HepG2 (cell line): Measurements from ENCODE around the gene NUCB1. TPM values are rescaled to one million over a fixed set of nuclear protein-coding genes. Genes with fewer than 3 reads are reported as not detected.

Experiments used
- CREB1 ChIP-seq, 2 experiments: fragments of 450-650 bp in 1 of 2; IDR thresholded peaks; 2 replicates each; pipeline ENCODE4 v1.6.1; 2016 to 2017; ENCODE audit warnings: control low read depth in 1 of 2, mild to moderate bottlenecking in 1 of 2, missing compliant biosample characterization in 1 of 2, missing genetic modification characterization in 1 of 2
- DMAP1 ChIP-seq: IDR thresholded peaks from 2 replicates; pipeline ENCODE4 v1.6.1; 2016
- HMGXB4 ChIP-seq, 2 experiments: sonication (generic) in 1 of 2; formaldehyde crosslinking in 1 of 2; IDR thresholded peaks; 2 replicates each; pipeline versions ENCODE4 v1.4.0 to v1.6.1; 2018 to 2020; ENCODE audit warnings: missing genetic modification reagents in 2 of 2, borderline replicate concordance in 1 of 2, low read depth in 1 of 2, mild to moderate bottlenecking in 1 of 2, missing biosample characterization in 1 of 2
- HNRNPL ChIP-seq: fragments of 200-400 bp; formaldehyde crosslinking; IDR thresholded peaks from 2 replicates; pipeline ENCODE4 v1.6.1; 2017; ENCODE audit warnings: mild to moderate bottlenecking, low read depth, low read length
- MIER2 ChIP-seq: IDR thresholded peaks from 2 replicates; pipeline ENCODE4 v1.6.1; 2016; ENCODE audit warnings: missing biosample characterization, missing genetic modification reagents
- REPIN1 ChIP-seq: sonication (generic); formaldehyde crosslinking; IDR thresholded peaks from 2 replicates; pipeline ENCODE4 v1.8.0; 2022; ENCODE audit warnings: missing genetic modification reagents, low read depth, mild to moderate bottlenecking, borderline replicate concordance
- SKI ChIP-seq: fragments of 450-650 bp; IDR thresholded peaks from one replicate; pipeline ENCODE4 v1.6.1; 2018; ENCODE audit warnings: mild to moderate bottlenecking; ENCODE audit not compliant: partially characterized antibody
- SPEN ChIP-seq: sonication (generic); formaldehyde crosslinking; IDR thresholded peaks from 2 replicates; pipeline ENCODE4 v1.5.1; 2020; ENCODE audit warnings: low read depth, mild to moderate bottlenecking, missing genetic modification reagents
- TFE3 ChIP-seq: IDR thresholded peaks from 2 replicates; pipeline ENCODE4 v1.6.1; 2016
- ZNF274 ChIP-seq: sonication (generic); formaldehyde crosslinking; IDR thresholded peaks from 2 replicates; pipeline ENCODE4 v1.5.1; 2020; ENCODE audit warnings: mild to moderate bottlenecking, missing genetic modification reagents
- ZNF318 ChIP-seq: sonication (generic); formaldehyde crosslinking; IDR thresholded peaks from 2 replicates; pipeline ENCODE4 v1.4.0; 2020; ENCODE audit warnings: mild to moderate bottlenecking, missing genetic modification reagents
- ZNF850 ChIP-seq: sonication (generic); formaldehyde crosslinking; conservative IDR thresholded peaks from 2 replicates; pipeline ENCODE4 v1.9.0; 2021; ENCODE audit warnings: mild to moderate bottlenecking, missing genetic modification reagents
- polyA plus RNA-seq, 8 experiments: library from polyadenylated mRNA; depleted of rRNA in 3 of 8; stranded (reverse) in 7 of 8; unstranded in 1 of 8; fragments of >200 nt; fragmentation: Illumina TruSeq in 4 of 8; extraction: Trizol in 4 of 8; gene quantifications; 2 replicates each; pipeline versions ENCODE4 v1.2.1 to v1.2.3, GENCODE V29; 2011 to 2016; ENCODE audit warnings: low read depth in 4 of 8, missing spikeins in 1 of 8, mixed read lengths in 1 of 8; ENCODE audit not compliant: insufficient read depth in 1 of 8
- total RNA-seq, 5 experiments: library from RNA; depleted of rRNA; stranded (reverse); fragments of >200 nt; fragmentation: Illumina TruSeq; extraction: Trizol; gene quantifications; 2 replicates each; pipeline ENCODE4 v1.2.3, GENCODE V29; 2016; ENCODE audit warnings: low read depth in 1 of 5

Gene NUCB1
- total and polyA plus RNA-seq, 2 of the 13 experiments (the other 11 are each of a cell fraction or from before 2014, with no cell fraction given): 82.3 to 106 TPM

GRCh38 chr19:48899781-48900476 is at the start of gene NUCB1 (continued):
- TF ChIP-seq REPIN1 (CRISPR knock-in tag): peak; percentile 72; the same call in 1 of the 2 replicates
- TF ChIP-seq SKI: no peak
- peak; percentile 49 to 57; a peak in 1 of 4 replicates for TF ChIP-seq HMGXB4 (CRISPR knock-in tag; IDR thresholded peaks at IDR 0.05; ENCODE audit: borderline replicate concordance in 1 of 2, low read depth in 1 of 2)
- no peak; the same call in 1 of the 2 replicates for TF ChIP-seq SPEN
- no peak for TF ChIP-seq MIER2 (CRISPR knock-in tag)
- no peak for TF ChIP-seq ZNF318 (CRISPR knock-in tag)
- TF ChIP-seq ZNF850: no peak
- peak; percentile 40; the same call in 1 of the 2 replicates for TF ChIP-seq TFE3 (CRISPR knock-in tag)
- peak; percentile 57; the same call in 1 of the 2 replicates for TF ChIP-seq DMAP1 (CRISPR knock-in tag)
- TF ChIP-seq HNRNPL: no peak
- 0 out of 2 replicates have a peak, but pooled peaks have one; percentile 58 for TF ChIP-seq ZNF274
- TF ChIP-seq CREB1 (IDR thresholded peaks at IDR 0.05): peak; percentile 59; the same call in 1 of the 2 replicates
- peak; percentile 86; the same call in 1 of the 2 replicates for TF ChIP-seq CREB1 (CRISPR knock-in tag; IDR thresholded peaks at IDR 0.05)
